IPS-NIHi11 (cell line): ENCODE measurements around the gene NSMCE3.
A peak's percentile ranks its signal among the peaks of the same experiment; 100 is the strongest.

Source experiments
- DNase-seq: peaks from one replicate; pipeline ENCODE4 v3.0.0; 2012; ENCODE audit warnings: mixed read lengths, low spot score

NSMCE3 gene

DNA sequence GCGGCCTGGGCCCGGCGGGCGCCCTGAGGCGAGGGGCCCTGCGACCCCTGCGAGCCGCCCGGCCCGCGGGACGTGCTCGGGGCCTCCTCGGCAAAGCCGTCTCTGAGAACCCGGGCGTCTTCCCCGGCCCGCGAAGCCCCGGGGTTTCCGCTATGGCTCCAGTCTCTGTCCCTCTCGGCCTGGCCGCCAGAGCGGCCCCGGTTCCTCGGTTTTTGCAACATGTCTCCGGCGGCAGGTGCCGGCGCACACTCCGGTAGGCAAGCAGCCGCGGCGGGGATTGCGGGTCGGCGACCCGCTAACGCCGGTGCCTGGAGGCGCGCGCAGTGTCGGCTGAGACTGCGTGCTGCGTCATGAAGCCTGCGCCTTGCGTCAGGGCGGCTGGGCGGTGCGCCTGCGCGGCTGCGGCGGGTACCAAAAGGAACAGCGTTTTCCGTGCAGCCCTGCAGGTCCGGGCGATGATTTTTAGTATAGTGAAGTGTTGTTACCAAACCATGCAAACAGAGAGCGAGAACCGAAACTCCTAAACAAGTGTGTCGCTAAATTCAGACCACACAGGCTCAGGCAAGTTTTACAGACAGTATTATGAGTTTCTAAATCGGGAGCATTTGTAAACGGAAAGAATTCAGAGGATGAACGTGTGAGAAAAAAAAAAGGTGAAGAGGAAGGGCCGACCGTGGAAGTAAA, at the start of gene NSMCE3:
NSMCE3 (minus strand) TSS at position 338 of the 684 bp plus-strand sequence; CDS start at position 221, 117 bp downstream.
- peak; percentile 92 for DNase-seq

DNA sequence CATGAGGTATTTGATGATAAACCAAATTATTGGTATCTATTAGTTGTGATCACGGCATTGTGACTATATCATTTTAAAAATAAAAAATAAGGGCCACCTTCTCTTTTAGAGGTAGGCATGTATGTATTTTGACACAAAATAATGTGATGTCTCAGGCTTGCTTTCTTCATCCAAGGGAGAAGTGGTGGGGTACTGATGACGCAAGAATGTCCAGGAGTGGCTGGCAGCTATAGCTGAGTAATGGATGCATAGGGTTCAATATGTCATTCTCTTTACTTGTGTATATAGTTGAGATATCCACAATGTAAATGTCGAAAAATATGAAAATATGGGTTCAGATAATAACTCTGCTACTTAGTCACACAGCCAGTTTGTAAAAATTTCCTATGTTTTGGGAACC, 46.8 kb upstream of the NSMCE3 start:
- DNase-seq = no peak

DNA sequence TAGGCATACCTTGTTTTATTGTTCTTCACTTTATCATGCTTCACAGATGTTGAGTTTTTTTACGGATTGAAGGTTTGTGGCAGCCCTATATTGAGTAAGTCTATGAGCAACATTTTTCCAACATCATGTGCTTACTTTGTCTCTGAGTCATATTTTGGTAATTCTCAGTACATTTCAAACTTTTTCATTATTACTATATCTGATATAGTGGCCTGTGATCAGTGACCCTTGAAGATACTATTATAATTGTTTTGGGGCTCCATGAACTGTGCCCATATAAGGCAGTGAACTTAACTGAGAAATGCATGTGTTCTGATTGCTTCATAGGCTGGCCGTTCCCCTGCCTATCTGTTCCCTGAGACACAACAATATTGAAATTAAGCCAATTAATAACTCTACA, 42.8 kb upstream of the NSMCE3 start:
- DNase-seq = no peak

DNA sequence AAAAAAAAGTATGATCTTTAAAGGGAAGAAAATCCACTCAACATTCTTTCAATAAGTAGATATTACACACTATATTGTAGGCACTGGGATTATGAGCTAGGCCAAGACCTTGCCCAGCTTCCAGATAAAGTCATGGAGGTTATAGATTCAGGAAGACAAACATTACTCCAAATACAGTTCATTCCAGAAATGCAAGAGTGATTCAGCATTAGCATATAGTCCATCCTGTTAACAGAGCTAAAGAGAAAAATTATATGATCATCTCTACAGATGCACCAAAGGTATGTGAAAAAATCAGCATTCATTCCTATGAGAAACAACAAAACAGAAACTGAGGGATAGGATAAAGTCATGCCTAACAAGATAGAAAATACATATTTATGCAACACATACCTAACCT, 42.1 kb upstream of the NSMCE3 start:
- no peak for DNase-seq

DNA sequence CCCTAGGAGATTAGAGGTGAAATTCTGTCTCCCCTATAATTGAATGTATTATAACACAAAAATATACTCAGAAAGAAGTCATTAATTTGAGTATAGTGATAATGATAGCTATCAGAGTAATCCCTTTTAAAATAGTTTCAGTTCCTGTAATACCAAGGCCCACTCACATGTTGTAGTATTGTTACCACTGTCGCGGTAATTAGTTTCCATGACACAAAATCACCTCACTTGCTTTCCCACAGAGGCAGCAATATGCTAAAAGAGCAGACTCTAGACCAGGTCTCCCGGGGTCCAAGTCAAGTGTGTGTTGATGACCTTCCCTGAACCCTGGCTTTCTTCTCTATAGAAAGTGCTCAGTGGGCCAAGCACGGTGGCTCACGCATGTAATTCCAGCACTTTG, 39.5 kb upstream of the NSMCE3 start:
- no peak for DNase-seq

DNA sequence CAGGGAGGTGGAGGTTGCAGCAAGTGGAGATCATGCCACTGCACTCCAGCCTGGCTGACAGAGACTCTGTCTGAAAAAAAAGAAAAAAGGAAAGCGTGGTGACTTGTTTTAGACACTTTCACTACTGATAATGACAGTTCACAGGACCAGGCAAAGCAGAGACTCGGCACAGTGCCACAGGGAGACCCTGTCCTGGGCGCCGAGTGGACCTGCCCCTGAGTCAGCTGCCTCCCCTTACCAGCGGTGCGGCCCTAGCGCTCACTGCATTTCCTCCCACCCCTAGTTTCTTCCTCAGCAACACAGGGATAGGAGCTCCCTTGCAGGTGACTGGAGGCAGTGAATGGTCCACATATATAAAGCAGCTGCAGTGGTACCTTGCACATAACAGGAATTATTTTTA, 38.7 kb upstream of the NSMCE3 start:
- DNase-seq = no peak

DNA sequence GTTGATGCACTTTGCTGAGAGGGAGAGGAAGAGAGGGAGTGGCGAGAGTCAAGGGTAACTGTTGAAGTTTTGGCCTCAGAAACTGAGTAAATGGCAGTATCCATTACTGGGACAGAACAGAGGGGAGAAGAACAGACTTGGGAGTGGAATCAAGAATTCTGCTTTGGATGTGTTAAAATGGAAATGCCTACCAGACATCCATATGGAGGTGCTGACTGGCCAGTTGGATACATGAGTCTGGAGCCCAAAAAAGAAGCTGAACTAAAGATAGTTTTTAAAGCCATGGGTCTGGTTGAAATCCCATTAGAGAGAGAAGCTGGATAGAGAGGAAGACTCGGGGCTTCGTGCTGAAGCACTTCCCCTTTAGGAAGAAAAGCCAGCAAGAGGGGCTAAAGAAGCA, 35.9 kb upstream of the NSMCE3 start:
- no peak for DNase-seq

DNA sequence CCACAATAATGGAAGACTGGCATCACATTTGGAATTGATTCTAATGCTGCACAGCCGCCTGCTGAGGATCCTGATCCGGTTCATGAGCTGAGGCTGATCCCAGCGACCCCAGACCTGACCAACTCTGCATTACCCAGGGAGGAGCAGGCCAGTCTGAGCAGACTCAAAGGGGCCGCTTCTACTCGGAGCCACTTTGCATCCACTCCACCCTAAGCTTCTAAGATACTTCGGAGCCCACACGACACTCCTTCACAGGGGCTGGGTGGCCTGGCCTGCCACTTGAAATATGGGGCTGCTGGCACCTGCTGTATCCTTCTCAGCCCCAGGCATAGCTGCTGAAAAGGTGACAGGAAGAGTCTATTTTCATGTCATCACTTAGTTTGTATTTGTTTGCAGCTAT, 33.2 kb upstream of the NSMCE3 start:
- no peak for DNase-seq

DNA sequence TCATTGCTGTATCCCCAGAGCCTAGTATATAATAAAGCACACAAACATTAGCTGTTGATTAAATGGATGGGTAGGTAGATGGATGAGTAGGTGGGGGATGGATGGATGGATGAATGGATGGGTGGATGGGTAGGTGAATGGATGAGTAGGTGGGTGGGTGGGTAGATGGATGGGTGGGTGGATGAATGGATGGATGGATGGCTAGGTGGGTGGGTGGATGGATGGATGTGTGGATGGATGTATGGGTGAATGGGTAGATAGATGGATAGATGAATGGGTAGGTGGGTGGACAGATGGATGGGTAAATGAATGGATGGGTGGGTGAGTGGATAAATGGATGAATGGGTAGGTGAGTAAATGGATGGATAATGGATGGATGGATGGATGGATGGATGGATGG, 30.2 kb upstream of the NSMCE3 start:
- no peak for DNase-seq

DNA sequence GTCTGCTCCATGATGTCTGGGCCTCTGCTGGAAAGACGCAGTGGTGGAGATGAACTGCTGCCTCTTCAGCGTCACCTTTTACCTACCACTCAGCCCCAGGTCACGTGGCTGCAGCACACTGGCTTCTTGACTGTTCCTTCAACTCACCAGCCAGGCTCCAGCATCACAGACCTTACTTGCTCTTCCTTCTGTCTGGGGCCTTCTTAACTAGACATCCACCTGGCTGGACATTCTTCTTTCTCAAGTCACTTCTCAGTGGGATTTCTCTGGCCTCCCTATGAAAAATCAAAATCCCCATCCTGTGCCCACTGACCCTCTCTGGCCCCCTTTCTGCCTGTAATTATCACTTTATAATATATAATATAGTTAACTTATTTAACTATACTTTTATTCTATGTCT, 29.7 kb upstream of the NSMCE3 start:
- no peak for DNase-seq

DNA sequence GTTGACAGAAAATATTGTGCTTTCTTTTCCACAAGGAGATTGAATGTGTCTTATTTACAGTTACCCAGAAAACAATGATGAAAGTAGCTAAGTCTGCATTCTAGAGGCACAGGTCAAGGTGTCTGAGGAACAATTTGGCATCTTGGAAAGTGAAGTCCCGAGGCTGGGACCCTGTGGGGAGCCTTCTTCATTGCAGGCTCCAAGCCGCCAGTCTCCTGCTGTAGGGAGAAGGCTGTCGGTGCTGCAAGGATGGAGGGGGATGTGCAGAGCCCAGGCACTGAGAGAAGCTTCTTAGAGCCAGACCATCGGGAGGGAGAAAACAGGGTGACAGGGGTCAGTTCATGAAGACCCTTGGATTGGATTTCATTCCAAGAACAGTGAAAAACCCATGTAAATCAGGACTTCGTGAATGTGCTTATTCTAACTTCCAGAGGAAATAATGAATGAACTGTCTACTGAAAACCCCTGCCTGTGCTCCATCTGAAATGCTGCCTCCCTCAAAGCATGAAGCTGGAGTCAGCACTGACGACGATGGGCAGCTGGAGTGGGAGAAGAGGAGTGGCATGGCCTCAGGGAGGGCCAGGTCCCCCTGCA, 25.2 kb upstream of the NSMCE3 start:
- no peak for DNase-seq

DNA sequence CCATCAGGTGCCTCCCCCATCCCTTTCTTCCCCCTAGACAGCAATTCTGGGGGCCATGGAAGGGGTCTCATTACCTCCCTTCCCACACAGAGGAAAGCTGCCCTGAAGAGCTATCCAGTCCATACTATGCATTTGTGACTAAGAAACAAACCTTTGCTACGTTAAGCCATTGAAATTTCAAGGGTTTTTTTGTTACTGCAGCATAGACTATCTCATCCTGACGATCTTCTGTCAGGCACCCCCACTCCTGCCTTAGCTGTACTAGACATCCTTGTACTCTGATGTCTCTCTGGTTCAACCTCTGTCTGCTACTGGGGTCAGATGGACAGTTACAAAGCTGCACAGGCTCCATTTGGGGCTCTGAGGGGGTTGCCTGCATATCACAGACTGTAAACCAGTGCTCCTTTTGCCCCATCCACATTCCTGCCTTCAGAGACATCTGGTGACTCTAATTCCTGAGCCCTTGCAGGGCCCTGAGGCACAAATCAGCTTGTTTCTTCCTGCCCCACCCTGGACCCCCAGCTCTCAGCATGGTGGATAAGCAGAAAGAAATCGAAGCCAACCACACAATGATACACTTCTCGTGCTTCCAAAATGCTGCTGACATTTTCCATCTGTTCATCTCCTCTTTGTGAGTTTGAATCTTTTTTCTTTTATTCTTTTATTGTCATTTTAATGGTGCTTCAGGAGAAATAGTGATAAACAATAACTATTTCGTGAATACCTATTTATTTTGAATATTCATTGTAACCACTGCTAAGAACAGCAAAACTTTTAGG, 21.6 kb upstream of the NSMCE3 start:
- no peak for DNase-seq

DNA sequence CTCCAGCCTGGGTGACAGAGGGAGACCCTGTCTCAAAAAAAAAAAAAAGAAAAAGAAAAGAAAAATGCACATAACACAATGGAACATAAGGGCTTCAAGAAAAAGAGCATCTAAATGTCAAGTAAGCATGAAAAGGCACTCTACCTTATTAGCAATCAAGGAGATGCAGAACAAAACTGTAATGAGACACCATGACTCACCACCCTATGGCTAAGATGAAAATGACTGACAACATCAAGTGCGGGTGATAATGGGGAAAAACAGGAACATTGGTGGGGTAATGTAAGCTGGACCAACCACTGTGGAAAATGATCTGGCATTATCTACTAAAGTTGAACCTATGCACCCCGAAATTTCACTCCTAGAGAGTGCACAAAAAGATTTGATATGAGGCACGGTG, 19.6 kb upstream of the NSMCE3 start:
- DNase-seq = no peak

DNA sequence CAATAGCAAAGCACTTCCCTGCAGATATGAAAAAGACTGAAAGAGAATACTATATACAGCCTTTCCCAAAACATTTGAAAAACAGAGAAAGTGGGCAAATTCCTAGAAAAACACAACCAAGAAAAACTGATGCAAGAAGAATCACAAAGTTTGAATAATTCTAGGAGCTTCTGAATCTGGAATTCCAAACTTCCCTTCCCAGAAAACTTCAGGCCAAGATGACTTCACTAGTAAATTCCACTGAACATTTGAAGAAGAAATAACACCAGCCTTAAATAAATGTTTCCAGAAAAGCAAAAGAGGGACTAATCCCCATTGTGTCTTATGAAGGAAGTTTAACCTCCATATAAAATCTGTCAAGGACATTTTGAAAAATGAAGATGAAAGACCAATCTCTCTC, 15.8 kb upstream of the NSMCE3 start:
- DNase-seq = no peak

DNA sequence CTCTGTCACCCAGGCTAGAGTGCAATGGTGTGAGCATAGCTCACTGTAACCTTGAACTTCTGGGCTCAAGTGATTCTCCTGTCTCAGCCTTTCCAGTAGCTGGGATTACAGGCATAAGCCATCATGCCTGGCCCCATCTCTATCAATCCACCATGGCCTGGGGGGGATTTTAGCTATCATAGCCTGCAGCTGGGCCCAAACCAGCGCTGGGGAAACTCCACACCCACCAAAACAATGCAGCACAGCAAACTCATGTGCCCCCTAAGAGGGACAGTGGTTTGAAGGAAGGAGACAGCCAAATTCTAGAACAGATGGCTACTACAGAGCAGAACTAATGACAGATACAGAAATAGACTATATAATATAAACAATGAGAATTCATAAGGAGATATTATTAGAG, 13.8 kb upstream of the NSMCE3 start:
- no peak for DNase-seq

DNA sequence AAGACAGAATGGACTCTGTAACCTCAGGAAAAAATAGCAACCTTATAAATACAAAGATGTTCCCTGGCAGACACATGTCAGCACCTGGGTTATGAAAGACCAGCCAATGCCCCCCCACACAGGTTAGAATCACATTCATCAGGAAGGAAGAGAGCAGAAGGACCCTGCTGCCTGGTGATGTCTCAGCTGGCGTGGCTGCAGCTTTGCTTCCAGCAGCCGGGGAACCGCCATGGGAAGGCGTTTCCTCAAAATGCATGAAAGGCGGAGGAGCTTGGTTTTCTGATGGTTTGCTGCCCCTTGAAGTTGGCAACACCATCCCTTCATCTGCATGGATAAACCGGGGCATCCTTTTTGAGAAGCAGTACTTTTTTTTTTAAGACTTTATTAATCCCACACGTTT, 10.9 kb upstream of the NSMCE3 start:
- DNase-seq = no peak

DNA sequence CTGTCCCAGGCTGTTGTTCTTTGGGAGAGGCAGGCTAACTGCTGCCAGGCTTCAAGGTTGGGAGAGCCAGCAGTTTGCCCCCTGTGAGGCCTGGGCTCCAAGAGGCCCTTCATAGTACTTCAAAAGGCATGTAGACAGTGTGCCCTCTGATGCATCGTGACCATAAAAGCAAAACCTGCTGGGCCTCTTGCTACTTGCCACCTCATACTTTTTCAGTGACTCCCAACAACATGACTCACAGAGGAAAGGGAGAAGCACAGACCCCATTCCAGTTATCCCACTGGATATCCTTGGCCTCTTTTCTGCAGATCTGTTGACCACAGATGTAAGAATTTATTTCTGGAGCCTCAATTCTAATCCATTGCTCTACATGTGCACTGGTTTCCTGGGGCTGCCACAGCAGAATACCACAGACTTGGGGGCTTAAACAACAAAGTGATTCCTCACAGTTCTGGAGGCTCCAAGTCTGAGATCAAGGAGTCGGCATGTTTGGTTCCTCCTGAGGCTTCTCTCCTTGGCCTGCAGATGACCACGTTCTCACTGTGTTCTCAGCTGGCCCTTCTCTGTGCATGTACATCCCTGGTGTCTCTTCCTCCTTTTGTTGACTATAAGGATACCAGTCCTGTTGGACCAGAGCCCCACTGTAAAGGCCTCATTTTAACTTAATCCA, 8.9 kb upstream of the NSMCE3 start:
- no peak for DNase-seq

DNA sequence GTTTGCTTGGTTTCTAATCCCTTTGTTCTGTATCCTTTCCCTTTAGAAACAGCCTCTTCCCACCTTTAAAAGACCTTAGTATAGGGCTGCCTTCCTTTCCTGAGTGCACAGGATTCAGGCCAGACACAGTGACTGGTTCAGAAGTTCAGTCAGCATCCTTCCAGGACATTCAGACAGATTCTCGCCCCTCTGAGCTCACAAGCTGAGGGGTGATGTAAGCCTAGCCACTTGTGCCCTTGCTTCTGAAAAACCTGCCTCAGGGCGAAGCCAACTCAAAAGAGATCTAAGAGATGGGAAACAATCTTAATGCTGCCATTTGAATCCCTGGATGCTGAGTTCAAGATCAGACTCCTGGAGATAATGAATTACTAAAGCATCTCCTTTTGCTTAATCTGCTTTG, 6.7 kb upstream of the NSMCE3 start:
- no peak for DNase-seq

DNA sequence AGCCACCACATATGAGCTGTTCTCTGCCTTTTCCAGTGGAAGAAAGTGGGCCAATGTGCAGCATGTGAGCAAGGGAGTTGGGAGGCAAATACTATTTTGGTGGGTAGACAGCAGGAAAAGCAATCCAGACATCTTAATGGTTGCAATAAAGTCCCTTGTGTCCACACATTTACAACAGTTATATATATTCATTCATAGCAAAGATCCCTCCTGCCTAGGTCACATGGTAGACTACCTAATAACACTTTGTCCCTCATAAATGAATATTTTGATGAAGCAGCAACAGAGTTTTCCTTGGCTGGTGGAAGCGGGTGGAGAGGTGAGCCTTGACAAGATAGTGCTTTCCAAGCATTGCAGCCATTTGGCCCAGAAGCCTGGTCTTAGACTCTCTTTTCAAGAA, 6.2 kb upstream of the NSMCE3 start:
- no peak for DNase-seq

DNA sequence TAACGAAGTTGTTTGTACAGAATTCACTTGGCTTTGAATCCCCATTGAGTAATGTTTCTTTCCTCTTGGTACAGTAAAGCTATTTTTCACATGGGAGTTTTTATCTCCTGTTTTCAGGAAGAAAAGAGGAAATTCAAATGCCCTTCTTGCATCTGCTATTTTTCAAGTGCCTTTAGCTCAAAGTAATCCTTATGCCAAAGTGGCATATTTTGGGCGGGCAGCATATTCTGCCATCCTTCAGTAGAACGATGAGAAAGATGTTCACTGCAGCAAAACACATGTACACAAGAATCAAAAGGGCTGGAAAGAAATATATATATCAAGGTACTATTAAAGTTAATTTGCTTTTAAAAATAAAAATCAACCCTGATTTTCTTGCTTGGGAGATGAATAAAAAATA, 5.3 kb upstream of the NSMCE3 start:
- no peak for DNase-seq

DNA sequence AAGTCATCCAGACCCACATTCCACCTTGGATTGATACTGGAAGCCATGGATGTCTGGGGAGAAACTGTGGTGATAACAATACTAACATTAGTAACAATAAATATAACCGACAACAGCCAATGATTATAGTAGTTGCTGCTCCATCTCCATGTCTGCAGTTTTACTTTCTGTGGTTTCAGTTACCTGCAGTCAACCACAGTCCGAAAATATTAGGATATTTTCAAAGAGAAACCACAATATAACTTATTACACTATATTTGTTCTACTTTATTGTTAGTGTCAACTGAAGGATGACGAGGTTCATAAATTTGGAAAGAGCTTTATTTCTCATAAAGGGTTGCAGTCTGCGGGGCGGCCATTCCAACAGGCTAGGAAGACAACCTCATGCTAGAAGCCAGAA, 2.6 kb upstream of the NSMCE3 start:
- DNase-seq = no peak

DNA sequence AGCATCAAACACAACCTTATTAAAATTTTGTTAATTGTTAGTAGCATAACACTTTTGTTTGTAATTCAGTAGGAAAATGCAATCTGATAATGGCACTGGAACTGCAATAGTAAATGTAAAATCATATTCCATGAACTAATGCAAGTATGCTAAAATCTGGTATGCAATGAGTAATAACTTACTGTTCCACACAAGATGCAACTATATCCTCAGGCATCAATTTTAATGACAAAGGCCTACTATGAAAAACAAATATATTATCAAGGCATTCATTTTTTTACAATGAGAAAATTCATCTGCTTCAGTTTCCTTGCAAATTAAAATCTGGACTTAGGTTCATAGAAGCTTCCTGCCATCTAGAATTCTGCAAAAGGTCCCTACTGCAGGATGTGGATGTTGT, 1.4 kb upstream of the NSMCE3 start:
- no peak for DNase-seq
